ENCODE data around the gene ZRANB1. TPM values are rescaled to one million over a fixed set of nuclear protein-coding genes. Genes with fewer than 3 reads are reported as not detected.

ZRANB1 gene
- total and polyA plus RNA-seq, 2 experiments from 2014 or later, result 4.2 to 26.7 TPM

DNA sequence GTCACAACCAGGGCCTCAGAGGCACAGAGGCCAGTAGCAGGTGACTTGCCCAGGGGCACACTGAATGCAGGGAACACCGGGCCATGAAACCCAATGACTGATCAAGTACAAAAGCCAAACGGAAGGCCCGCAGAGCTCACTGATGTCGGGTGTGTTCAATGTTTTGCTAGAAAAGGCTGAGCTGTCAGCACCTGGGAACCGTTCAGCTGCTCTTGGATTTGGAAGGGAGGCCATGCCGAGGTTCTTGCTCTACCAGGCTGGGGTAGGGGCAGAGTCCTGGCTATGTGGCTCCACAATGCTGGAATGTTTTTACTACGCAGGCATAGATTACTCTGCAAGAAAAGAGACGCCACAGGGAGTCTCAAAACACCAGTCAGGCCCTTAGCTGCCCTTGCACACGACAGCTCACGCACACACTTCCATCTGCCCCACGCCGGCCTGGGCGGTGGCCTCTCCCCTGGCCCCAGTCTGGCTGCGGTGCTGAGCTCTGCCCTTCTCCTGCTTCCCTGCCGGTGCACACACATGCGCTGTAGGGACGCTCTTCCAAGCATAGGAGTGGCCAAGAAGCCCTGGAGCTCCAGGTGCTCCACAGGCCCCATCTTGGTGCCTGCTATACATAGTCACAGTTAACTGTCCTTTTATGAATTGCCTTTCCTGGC is 79.9 kb downstream of the ZRANB1 start:
- Histone ChIP-seq H4K20me1 (replicated peaks; ENCODE audit: insufficient read depth) (peaks cover 64% of the 10 kb centered on the region), H3K9me2 (ENCODE audit: insufficient read depth) (no peaks in the 10 kb centered on the region), H3K4me3 (no peak overlapping the region), H2AFZ (no peak overlapping the region), H3K4me2 (no peak overlapping the region), H3K36me3 (ENCODE audit: insufficient read depth) (no peaks in the 10 kb centered on the region; the same call in none of the 2 replicates), H3K4me1 (ENCODE audit: insufficient read depth) (peaks cover 28% of the 10 kb centered on the region; the same call in 1 of the 2 replicates), H3K79me2 (replicated peaks; ENCODE audit: insufficient read depth) (peaks cover 100% of the 10 kb centered on the region), H3K27ac (ENCODE audit: low read depth) (no peak overlapping the region), H3K27me3 (ENCODE audit: insufficient read depth) (no peaks in the 10 kb centered on the region), H3F3A (replicated peaks; ENCODE audit: low read depth) (no peaks in the 10 kb centered on the region)
- peaks cover 83% of the 10 kb centered on the region for H3K36me3 Mint-ChIP-seq (ENCODE audit: low read depth)
- peaks cover 18% of the 10 kb centered on the region for H3K27me3 Mint-ChIP-seq (ENCODE audit: insufficient read depth, low read depth, poor library complexity)
- ATAC-seq (no peak), DNase-seq (ENCODE audit: low spot score) (no peak)
- H3K27ac Mint-ChIP-seq, result peak overlapping the region; percentile 60
- H3K9me3 Mint-ChIP-seq, result peaks cover 21% of the 10 kb centered on the region
- TF ChIP-seq CREB1 (CRISPR knock-in tag; IDR thresholded peaks at IDR 0.05; ENCODE audit: low read depth) (no peak), JUNB (IDR thresholded peaks at IDR 0.05; ENCODE audit: unreplicated experiment) (no peak)
- TF ChIP-seq, protein P1, sequence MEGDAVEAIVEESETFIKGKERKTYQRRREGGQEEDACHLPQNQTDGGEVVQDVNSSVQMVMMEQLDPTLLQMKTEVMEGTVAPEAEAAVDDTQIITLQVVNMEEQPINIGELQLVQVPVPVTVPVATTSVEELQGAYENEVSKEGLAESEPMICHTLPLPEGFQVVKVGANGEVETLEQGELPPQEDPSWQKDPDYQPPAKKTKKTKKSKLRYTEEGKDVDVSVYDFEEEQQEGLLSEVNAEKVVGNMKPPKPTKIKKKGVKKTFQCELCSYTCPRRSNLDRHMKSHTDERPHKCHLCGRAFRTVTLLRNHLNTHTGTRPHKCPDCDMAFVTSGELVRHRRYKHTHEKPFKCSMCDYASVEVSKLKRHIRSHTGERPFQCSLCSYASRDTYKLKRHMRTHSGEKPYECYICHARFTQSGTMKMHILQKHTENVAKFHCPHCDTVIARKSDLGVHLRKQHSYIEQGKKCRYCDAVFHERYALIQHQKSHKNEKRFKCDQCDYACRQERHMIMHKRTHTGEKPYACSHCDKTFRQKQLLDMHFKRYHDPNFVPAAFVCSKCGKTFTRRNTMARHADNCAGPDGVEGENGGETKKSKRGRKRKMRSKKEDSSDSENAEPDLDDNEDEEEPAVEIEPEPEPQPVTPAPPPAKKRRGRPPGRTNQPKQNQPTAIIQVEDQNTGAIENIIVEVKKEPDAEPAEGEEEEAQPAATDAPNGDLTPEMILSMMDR (conservative IDR thresholded peaks at IDR 0.05; ENCODE audit: low read depth in 2 of 2), result no peak
- TF ChIP-seq, protein P2, sequence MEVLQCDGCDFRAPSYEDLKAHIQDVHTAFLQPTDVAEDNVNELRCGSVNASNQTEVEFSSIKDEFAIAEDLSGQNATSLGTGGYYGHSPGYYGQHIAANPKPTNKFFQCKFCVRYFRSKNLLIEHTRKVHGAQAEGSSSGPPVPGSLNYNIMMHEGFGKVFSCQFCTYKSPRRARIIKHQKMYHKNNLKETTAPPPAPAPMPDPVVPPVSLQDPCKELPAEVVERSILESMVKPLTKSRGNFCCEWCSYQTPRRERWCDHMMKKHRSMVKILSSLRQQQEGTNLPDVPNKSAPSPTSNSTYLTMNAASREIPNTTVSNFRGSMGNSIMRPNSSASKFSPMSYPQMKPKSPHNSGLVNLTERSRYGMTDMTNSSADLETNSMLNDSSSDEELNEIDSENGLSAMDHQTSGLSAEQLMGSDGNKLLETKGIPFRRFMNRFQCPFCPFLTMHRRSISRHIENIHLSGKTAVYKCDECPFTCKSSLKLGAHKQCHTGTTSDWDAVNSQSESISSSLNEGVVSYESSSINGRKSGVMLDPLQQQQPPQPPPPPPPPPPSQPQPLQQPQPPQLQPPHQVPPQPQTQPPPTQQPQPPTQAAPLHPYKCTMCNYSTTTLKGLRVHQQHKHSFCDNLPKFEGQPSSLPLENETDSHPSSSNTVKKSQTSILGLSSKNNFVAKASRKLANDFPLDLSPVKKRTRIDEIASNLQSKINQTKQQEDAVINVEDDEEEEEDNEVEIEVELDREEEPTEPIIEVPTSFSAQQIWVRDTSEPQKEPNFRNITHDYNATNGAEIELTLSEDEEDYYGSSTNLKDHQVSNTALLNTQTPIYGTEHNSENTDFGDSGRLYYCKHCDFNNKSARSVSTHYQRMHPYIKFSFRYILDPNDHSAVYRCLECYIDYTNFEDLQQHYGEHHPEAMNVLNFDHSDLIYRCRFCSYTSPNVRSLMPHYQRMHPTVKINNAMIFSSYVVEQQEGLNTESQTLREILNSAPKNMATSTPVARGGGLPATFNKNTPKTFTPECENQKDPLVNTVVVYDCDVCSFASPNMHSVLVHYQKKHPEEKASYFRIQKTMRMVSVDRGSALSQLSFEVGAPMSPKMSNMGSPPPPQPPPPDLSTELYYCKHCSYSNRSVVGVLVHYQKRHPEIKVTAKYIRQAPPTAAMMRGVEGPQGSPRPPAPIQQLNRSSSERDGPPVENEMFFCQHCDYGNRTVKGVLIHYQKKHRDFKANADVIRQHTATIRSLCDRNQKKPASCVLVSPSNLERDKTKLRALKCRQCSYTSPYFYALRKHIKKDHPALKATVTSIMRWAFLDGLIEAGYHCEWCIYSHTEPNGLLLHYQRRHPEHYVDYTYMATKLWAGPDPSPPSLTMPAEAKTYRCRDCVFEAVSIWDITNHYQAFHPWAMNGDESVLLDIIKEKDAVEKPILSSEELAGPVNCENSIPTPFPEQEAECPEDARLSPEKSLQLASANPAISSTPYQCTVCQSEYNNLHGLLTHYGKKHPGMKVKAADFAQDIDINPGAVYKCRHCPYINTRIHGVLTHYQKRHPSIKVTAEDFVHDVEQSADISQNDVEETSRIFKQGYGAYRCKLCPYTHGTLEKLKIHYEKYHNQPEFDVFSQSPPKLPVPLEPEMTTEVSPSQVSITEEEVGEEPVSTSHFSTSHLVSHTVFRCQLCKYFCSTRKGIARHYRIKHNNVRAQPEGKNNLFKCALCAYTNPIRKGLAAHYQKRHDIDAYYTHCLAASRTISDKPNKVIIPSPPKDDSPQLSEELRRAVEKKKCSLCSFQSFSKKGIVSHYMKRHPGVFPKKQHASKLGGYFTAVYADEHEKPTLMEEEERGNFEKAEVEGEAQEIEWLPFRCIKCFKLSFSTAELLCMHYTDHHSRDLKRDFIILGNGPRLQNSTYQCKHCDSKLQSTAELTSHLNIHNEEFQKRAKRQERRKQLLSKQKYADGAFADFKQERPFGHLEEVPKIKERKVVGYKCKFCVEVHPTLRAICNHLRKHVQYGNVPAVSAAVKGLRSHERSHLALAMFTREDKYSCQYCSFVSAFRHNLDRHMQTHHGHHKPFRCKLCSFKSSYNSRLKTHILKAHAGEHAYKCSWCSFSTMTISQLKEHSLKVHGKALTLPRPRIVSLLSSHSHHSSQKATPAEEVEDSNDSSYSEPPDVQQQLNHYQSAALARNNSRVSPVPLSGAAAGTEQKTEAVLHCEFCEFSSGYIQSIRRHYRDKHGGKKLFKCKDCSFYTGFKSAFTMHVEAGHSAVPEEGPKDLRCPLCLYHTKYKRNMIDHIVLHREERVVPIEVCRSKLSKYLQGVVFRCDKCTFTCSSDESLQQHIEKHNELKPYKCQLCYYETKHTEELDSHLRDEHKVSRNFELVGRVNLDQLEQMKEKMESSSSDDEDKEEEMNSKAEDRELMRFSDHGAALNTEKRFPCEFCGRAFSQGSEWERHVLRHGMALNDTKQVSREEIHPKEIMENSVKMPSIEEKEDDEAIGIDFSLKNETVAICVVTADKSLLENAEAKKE (CRISPR knock-in tag; IDR thresholded peaks at IDR 0.05), result no peak
- peaks cover 62% of the 10 kb centered on the region for H3K4me1 Mint-ChIP-seq
- no peak overlapping the region for H3K4me3 Mint-ChIP-seq
